Astrocyte (in vitro differentiated cells and primary cell): ENCODE data around the gene DPYSL3. TPM values are rescaled to one million over a fixed set of nuclear protein-coding genes. Genes with fewer than 3 reads are reported as not detected.
A peak's percentile ranks its signal among the peaks of the same experiment; 100 is the strongest.

Experiments used
- DNase-seq: peaks from one replicate; pipeline ENCODE4 v3.0.0-alpha.2; 2010; ENCODE audit warnings: low read depth
- FAIRE-seq: peaks from 2 replicates; lab custom pipeline; 2011; peaks lifted over from hg19 to GRCh38; lab: Jason Lieb, UNC
- H2AFZ ChIP-seq: 2 replicates; pipeline ENCODE4 v1.6.0; 2012; ENCODE audit warnings: low read depth, low read length, inconsistent platforms
- H3K27ac ChIP-seq: 2 replicates; pipeline ENCODE4 v1.5.1; 2011; ENCODE audit warnings: low read depth, low read length, inconsistent platforms
- H3K27me3 ChIP-seq: 2 replicates; pipeline ENCODE4 v1.6.0; 2011; ENCODE audit warnings: low read length, inconsistent platforms; ENCODE audit not compliant: insufficient read depth
- H3K36me3 ChIP-seq: 2 replicates; pipeline ENCODE4 v1.5.1; 2011; ENCODE audit warnings: low read length, inconsistent platforms; ENCODE audit not compliant: insufficient read depth
- H3K4me1 ChIP-seq: 2 replicates; pipeline ENCODE4 v1.5.1; 2011; ENCODE audit warnings: low read length, inconsistent platforms; ENCODE audit not compliant: insufficient read depth
- H3K4me2 ChIP-seq: 2 replicates; pipeline ENCODE4 v1.6.0; 2012; ENCODE audit warnings: low read length, inconsistent platforms
- H3K4me3 ChIP-seq: 2 replicates; pipeline ENCODE4 v1.5.1; 2011; ENCODE audit warnings: low read depth, mild to moderate bottlenecking, low read length, inconsistent platforms; ENCODE audit not compliant: insufficient read depth
- H3K79me2 ChIP-seq: 2 replicates; pipeline ENCODE4 v1.6.0; 2012; ENCODE audit warnings: mild to moderate bottlenecking, low read length, inconsistent platforms; ENCODE audit not compliant: insufficient read depth
- H3K9ac ChIP-seq: 2 replicates; pipeline ENCODE4 v1.6.0; 2012; ENCODE audit warnings: mild to moderate bottlenecking, low read length, inconsistent platforms
- H3K9me3 ChIP-seq: 2 replicates; pipeline ENCODE4 v1.5.1; 2012; ENCODE audit warnings: low read depth, mild to moderate bottlenecking, low read length, inconsistent platforms; ENCODE audit not compliant: insufficient read depth
- H4K20me1 ChIP-seq: 2 replicates; pipeline ENCODE4 v1.6.0; 2012; ENCODE audit warnings: low read length, inconsistent platforms; ENCODE audit not compliant: insufficient read depth
- H3K27ac Mint-ChIP-seq: one replicate; pipeline ENCODE4 v1.8.0; 2021; ENCODE audit warnings: mild to moderate bottlenecking, mixed read lengths; ENCODE audit not compliant: unreplicated experiment
- H3K27me3 Mint-ChIP-seq: one replicate; pipeline ENCODE4 v1.8.0; 2021; ENCODE audit warnings: low read depth, mixed read lengths; ENCODE audit not compliant: unreplicated experiment
- H3K36me3 Mint-ChIP-seq: one replicate; pipeline ENCODE4 v1.8.0; 2021; ENCODE audit warnings: low read depth, mixed read lengths; ENCODE audit not compliant: unreplicated experiment
- H3K4me1 Mint-ChIP-seq: one replicate; pipeline ENCODE4 v1.8.0; 2021; ENCODE audit warnings: low read depth, mixed read lengths; ENCODE audit not compliant: unreplicated experiment
- H3K4me3 Mint-ChIP-seq: one replicate; pipeline ENCODE4 v1.8.0; 2021; ENCODE audit warnings: mild to moderate bottlenecking, moderate library complexity, mixed read lengths; ENCODE audit not compliant: unreplicated experiment
- H3K9me3 Mint-ChIP-seq: one replicate; pipeline ENCODE4 v1.8.0; 2021; ENCODE audit warnings: mild to moderate bottlenecking, mixed read lengths; ENCODE audit not compliant: unreplicated experiment
- EZH2 ChIP-seq: IDR thresholded peaks from 2 replicates; pipeline ENCODE4 v1.6.1; 2012; ENCODE audit warnings: mild to moderate bottlenecking, low read length, inconsistent platforms; ENCODE audit not compliant: insufficient read depth
- total RNA-seq: library from RNA; stranded (reverse); gene quantifications from 2 replicates; pipeline ENCODE4 v1.2.1, GENCODE V29; 2021
- TF ChIP-seq, protein P1 (sequence below): IDR thresholded peaks from 2 replicates; pipeline ENCODE4 v1.5.1; 2011; ENCODE audit warnings: low read depth, mild to moderate bottlenecking, inconsistent platforms, low read length, moderate library complexity; ENCODE audit not compliant: insufficient read depth

The DPYSL3 gene
- total RNA-seq, 1 donor from 2014 or later, result 197 TPM

DNA sequence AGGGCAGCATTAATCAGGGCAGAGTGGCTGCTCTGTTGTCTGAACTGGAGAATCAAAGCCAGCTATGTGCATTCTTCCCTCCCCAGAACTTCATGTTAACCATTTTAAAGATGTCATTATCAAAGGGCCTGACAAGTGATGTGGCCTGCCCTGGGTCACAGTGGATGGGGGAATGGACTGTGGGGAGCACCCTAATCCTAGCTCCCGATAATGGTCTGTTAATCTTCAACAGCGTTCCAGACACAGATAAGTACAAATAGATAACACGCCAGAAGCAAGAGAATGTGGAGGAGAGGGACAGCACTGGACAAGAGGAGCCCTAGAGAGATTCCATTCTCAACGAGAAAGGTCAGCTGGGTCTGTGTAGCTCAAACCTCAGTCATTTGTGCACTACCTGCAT, 77.5 kb downstream of the DPYSL3 start:
- H3K79me2 ChIP-seq, result peaks cover 96% of the 10 kb centered on the region
- peaks cover 66% of the 10 kb centered on the region for H3K4me1 Mint-ChIP-seq
- H3K9me3 ChIP-seq, result no peaks in the 10 kb centered on the region
- no peak for FAIRE-seq
- H3K27me3 ChIP-seq, result no peaks in the 10 kb centered on the region
- no peak overlapping the region for H3K27ac ChIP-seq
- no peaks in the 10 kb centered on the region for H3K27me3 Mint-ChIP-seq
- no peak overlapping the region for H2AFZ ChIP-seq
- H3K9me3 Mint-ChIP-seq, result no peaks in the 10 kb centered on the region
- TF ChIP-seq, protein P1, sequence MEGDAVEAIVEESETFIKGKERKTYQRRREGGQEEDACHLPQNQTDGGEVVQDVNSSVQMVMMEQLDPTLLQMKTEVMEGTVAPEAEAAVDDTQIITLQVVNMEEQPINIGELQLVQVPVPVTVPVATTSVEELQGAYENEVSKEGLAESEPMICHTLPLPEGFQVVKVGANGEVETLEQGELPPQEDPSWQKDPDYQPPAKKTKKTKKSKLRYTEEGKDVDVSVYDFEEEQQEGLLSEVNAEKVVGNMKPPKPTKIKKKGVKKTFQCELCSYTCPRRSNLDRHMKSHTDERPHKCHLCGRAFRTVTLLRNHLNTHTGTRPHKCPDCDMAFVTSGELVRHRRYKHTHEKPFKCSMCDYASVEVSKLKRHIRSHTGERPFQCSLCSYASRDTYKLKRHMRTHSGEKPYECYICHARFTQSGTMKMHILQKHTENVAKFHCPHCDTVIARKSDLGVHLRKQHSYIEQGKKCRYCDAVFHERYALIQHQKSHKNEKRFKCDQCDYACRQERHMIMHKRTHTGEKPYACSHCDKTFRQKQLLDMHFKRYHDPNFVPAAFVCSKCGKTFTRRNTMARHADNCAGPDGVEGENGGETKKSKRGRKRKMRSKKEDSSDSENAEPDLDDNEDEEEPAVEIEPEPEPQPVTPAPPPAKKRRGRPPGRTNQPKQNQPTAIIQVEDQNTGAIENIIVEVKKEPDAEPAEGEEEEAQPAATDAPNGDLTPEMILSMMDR, result no peak
- no peak for TF ChIP-seq EZH2
- H3K27ac Mint-ChIP-seq, result peak overlapping the region; percentile 49
- H3K36me3 ChIP-seq, result peaks cover 3% of the 10 kb centered on the region
- no peak overlapping the region for H3K4me3 Mint-ChIP-seq
- peaks cover 93% of the 10 kb centered on the region for H4K20me1 ChIP-seq
- no peak overlapping the region for H3K4me2 ChIP-seq
- H3K36me3 Mint-ChIP-seq, result peaks cover 1% of the 10 kb centered on the region
- no peak for DNase-seq
- H3K9ac ChIP-seq, result no peak overlapping the region
- H3K4me3 ChIP-seq, result no peak overlapping the region
- H3K4me1 ChIP-seq, result peaks cover 18% of the 10 kb centered on the region

DNA sequence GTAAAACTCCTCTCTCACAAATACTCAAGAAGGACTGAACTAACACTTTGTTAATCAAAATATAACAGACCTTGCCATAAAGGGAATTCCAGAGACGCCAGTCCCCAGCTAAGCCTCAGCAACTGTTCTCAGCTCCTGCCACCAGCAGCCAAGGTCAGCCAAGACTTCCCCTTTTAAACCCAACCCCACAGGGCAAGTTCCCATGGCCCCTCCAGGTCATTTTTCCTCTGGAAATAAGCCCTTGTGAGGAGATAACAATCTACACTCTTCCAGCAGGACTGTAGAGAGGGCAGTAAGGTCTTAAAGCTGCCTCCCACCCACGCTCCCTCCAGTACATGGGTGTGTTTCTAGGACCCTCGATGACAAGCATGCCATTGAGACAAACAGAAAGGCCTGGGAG, 78.3 kb downstream of the DPYSL3 start:
- peaks cover 3% of the 10 kb centered on the region for H3K36me3 ChIP-seq
- H3K27me3 ChIP-seq, result no peaks in the 10 kb centered on the region
- no peak for DNase-seq
- H3K79me2 ChIP-seq, result peaks cover 96% of the 10 kb centered on the region
- Mint-ChIP-seq H3K27me3 (no peaks in the 10 kb centered on the region), H3K27ac (peak overlapping the region; percentile 35), H3K9me3 (no peaks in the 10 kb centered on the region), H3K4me1 (peaks cover 64% of the 10 kb centered on the region), H3K36me3 (peaks cover 1% of the 10 kb centered on the region), H3K4me3 (peak overlapping the region; percentile 46)
- peaks cover 11% of the 10 kb centered on the region for H3K4me1 ChIP-seq
- H3K4me3 ChIP-seq, result no peak overlapping the region
- no peak overlapping the region for H3K4me2 ChIP-seq
- H3K9me3 ChIP-seq, result no peaks in the 10 kb centered on the region
- H4K20me1 ChIP-seq, result peaks cover 93% of the 10 kb centered on the region
- no peak overlapping the region for H3K27ac ChIP-seq
- TF ChIP-seq, protein P1, result no peak
- TF ChIP-seq EZH2, result no peak
- H2AFZ ChIP-seq, result no peak overlapping the region
- no peak for FAIRE-seq
- H3K9ac ChIP-seq, result no peak overlapping the region

DNA sequence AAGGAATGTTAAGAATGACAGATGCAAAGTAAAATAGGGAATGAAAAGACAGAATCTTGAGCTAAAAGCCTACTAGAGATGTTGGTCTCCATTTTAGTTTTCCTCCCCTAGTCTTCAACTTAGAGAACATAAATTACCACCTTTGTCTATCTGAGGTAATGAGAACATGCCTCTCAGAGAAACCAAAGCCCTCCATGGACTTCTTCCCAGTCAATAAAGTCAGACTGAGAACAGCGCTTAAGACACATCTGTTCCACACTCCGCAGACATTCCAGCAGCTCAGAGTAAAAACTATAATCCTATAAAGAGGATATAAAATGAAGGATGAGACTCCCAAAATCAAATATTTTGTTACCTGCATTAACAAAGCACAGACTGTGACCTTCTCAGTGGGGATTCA, 79.2 kb downstream of the DPYSL3 start:
- no peak overlapping the region for H3K4me3 ChIP-seq
- TF ChIP-seq EZH2, result no peak
- TF ChIP-seq, protein P1, result no peak
- Mint-ChIP-seq H3K4me3 (no peak overlapping the region), H3K27me3 (no peaks in the 10 kb centered on the region), H3K4me1 (peaks cover 60% of the 10 kb centered on the region), H3K27ac (no peak overlapping the region), H3K9me3 (peaks cover 1% of the 10 kb centered on the region), H3K36me3 (peaks cover 1% of the 10 kb centered on the region)
- no peaks in the 10 kb centered on the region for H3K9me3 ChIP-seq
- peaks cover 3% of the 10 kb centered on the region for H3K36me3 ChIP-seq
- no peak overlapping the region for H2AFZ ChIP-seq
- DNase-seq, result no peak
- H3K27me3 ChIP-seq, result no peaks in the 10 kb centered on the region
- no peak overlapping the region for H3K27ac ChIP-seq
- H3K9ac ChIP-seq, result no peak overlapping the region
- H4K20me1 ChIP-seq, result peaks cover 94% of the 10 kb centered on the region
- no peak overlapping the region for H3K4me2 ChIP-seq
- peaks cover 10% of the 10 kb centered on the region for H3K4me1 ChIP-seq
- H3K79me2 ChIP-seq, result peaks cover 96% of the 10 kb centered on the region
- peak; percentile 9 for FAIRE-seq
